Embryonic facial prominence (tissue), 1 donor: ENCODE data around the gene DGAT2.

Source experiments
- DNase-seq: peaks from one replicate; pipeline ENCODE4 v3.0.0-alpha.2; 2016; ENCODE audit errors: extremely low spot score

The DGAT2 gene

GRCh38 chr11:75826461-75827230 lies 58.1 kb downstream of the DGAT2 start:
- no peak for DNase-seq

GRCh38 chr11:75827562-75827961 lies 59.0 kb downstream of the DGAT2 start:
- DNase-seq: no peak

GRCh38 chr11:75831915-75832502 lies 63.4 kb downstream of the DGAT2 start:
- DNase-seq: no peak

- no peak for DNase-seq
These were observed 66.2 kb downstream of the DGAT2 start for GRCh38 chr11:75834728-75835127.

- no peak for DNase-seq
These were observed 67.8 kb downstream of the DGAT2 start for GRCh38 chr11:75836417-75836816.

- no peak for DNase-seq
These were observed 71.3 kb downstream of the DGAT2 start for GRCh38 chr11:75839851-75840250.

- DNase-seq: no peak
These were observed 71.9 kb downstream of the DGAT2 start for GRCh38 chr11:75840522-75840921.

GRCh38 chr11:75841739-75842138 lies 73.2 kb downstream of the DGAT2 start:
- no peak for DNase-seq

GRCh38 chr11:75845324-75845723 lies 76.7 kb downstream of the DGAT2 start:
- DNase-seq: no peak

GRCh38 chr11:75849894-75850293 lies 81.3 kb downstream of the DGAT2 start:
- DNase-seq: no peak

- no peak for DNase-seq
These were observed 82.2 kb downstream of the DGAT2 start for GRCh38 chr11:75850787-75851186.
